HG02798 (cell line): ENCODE measurements around the gene GNB1L.

Experiments
- ATAC-seq: cut with Tn5 transposase; IDR thresholded peaks from one replicate; pipeline ENCODE4 v1.9.1; 2021; ENCODE audit warnings: mild to moderate bottlenecking; ENCODE audit not compliant: unreplicated experiment, poor library complexity

GNB1L gene, protein sequence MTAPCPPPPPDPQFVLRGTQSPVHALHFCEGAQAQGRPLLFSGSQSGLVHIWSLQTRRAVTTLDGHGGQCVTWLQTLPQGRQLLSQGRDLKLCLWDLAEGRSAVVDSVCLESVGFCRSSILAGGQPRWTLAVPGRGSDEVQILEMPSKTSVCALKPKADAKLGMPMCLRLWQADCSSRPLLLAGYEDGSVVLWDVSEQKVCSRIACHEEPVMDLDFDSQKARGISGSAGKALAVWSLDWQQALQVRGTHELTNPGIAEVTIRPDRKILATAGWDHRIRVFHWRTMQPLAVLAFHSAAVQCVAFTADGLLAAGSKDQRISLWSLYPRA

DNA sequence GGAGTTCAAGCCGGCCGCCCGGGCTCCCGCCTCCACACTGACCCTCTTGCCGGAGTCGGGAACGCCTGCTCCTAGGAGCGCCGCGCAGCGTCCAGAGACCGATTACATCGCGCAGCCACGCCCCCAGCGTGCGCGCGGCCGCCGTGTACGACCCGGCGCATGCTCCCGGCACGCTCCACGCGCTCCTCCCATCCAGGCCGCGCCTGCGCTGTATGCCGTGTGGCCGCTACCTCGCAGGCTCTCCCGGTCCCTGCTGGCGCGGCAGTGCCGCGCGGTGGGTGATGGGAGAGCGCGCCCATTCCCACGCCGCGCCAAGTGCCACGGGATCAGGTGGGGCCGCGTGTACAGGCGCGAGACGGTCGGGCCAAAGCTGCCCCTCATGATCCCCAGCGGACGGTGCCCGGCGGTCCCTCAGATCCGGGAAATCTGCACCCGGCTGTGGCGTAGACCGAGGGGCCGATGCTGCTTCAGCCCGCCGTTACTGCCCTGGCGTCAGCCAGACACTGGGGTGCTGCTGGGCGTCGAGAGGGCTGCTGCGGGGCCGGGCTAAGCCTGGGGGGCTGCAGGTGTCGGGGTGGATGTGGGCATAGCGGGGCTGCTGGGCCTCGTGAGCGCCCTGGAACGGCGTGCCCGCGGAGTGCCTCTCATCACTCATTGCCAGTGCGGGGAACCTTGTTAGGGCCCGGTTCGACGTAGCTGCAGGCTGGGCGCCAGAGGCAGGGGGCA, at the start of gene GNB1L, which contains the start of gene RTL10:
Gene GNB1L, minus strand, starts transcription at position 97 of the 726 bp plus-strand sequence. CDS start 33,519 bp downstream, outside the sequence.
Gene RTL10, minus strand, starts transcription at position 97 of the 726 bp plus-strand sequence. CDS start 2,613 bp downstream, outside the sequence.
- ATAC-seq: peak; percentile 92

DNA sequence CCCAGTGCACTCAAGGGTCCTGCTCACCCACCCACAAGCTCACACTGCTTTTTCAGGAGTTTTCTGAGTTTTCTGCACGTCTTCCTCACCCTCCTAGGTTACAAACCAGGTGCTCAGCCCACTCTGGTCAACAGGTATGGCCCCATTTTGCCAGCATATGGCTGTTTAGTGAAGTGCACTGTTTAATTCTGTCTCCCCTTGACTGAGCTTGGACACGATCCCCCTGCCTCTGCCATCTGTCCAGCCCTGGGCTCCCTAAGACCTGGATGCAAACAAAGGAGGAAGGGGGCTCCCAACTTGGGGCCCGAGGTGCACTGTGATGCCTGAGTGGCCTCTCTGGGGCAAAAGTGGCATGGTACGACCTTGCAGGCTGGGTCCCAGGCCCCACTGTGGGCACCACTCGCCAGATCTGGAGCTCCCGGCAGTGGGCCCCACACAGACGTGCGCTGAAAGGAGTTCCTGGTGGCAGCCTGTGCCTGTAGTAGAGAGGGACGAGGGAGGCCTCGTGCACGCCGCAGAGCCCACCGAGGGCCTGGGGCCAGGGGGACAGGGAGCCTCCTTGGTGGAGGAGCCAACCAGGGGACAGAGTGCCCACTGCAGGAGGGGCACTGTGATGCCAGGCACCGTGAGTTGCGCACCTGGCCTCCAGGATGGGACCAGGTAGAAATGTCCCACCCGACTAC, 49.6 kb upstream of the GNB1L start:
- no peak for ATAC-seq

DNA sequence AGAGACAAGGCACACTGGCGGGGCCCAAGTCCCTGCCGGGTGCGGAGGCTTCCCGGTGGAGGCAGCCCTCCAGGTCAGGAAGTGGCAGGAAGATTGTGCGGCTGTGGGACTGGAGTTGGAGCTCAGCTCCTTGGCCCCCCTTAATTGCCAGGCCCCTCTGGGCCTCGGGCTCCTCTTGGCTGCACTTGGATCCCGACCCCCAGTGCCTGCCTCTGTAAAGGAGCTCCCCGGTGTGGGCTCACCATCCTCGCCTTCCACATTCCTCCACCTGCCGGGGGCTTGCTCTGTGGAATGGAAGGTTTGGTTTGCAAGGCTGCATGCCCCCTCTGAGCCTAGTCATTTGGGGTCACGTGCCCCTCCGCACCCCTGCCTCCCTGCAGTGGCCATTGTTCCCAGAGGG, 48.8 kb upstream of the GNB1L start:
- no peak for ATAC-seq

DNA sequence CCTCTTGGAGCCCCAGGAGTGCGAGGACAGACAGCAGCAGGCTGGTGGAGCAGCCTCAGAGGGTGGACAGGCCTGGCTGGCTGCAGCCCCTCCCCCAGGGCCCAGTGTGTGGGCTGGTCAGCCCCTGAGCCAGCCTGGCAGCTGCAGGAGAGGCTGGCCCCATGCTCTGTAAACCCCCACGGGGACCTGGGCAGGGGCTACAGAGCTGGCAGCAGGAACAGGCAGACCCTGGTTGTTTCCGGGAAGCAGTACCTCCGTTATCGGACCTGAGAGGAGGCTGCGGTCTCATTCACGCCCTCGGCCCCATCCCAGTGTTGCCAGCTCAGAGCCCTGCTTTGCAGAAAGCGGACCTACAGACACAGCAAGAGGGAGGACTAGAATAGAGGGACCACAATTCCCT, 48.4 kb upstream of the GNB1L start:
- no peak for ATAC-seq

DNA sequence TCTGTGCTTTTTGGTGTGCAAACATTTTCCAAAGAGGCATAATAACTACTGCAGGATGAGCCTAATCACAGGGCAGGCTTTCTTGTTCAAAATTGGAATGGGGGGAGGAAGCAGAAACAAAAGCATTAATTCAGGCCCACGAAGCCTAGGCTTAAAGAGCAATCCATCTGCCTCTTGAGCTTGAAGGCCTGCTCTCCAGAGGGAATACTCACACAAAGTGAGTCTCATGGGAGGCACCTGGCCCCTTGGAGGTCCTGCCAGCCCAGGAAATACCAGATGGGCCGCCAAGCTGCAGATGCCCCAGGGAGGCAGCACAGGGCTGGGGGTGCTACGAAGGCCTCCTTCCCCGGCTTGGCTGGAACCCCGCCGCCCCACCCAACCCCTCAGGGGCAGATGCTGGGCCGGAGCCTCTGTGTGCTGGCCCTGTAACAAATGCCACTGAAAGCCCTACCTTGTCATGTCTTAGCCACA, 47.6 kb upstream of the GNB1L start:
- no peak for ATAC-seq

DNA sequence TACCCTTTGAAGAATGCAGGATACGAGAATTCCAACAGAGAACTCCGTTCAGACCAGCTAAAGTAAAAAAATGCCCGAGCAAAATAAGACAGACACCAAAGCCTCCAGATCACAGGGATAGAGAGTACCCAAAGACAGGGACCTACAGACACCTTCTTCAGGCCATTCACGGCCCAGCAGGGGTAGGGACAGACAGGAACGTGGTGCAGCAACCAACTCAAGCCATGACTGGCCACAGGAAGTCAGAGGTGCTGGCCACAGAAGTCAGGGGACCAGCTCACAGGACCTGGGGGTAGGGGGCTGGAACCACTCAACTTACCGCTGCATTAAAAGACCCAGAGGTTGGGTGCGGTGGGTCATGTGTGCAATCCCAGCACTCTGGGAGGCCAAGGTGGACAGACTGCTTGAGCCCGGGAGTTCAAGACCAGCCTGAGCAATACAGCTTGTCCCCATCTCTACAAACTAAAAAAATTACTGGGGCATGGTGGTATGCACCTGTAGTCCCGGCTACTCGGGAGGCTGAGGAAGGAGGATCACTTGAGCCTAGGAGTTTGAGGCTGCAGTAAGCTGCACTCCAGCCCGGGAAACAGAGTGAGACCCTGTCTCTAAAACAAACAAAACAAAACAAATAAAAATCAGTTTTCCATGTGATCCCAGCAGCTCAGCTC, 47.0 kb upstream of the GNB1L start:
- ATAC-seq: no peak

DNA sequence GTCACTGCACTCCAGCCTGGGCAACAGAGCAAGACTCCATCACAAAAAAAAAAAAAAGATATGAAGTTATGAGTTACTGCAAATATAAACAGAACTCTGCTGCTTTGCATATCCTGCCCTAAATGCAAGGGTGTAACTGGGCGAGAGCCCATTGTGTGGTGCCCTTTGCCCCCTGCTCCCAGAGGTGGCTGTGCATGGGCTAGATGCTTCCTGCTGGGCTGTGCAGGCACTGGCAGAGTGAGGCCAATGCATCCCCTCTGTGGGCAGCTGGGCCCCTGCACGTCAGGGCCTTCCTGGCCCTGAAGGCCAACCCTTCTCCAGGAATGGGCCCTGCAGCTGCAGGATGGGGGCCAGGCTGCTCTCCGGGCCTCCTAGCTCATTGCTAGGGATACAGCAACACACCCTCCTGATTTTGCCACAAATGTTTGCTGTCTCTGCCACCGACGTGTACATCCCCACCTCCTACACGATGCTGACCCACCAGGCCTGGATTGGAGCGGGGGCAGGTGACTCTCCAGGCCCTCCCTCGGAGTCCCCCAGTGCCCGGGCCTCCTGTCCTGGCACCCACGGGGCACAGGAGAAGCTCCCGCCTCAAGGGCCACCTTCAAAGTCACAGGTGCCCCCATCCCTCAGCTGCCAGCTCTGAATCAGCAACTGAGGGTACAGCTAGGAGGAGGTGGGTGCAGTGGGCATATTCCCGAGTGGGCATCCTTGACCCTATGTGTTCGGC, 46.2 kb upstream of the GNB1L start:
- ATAC-seq: no peak

DNA sequence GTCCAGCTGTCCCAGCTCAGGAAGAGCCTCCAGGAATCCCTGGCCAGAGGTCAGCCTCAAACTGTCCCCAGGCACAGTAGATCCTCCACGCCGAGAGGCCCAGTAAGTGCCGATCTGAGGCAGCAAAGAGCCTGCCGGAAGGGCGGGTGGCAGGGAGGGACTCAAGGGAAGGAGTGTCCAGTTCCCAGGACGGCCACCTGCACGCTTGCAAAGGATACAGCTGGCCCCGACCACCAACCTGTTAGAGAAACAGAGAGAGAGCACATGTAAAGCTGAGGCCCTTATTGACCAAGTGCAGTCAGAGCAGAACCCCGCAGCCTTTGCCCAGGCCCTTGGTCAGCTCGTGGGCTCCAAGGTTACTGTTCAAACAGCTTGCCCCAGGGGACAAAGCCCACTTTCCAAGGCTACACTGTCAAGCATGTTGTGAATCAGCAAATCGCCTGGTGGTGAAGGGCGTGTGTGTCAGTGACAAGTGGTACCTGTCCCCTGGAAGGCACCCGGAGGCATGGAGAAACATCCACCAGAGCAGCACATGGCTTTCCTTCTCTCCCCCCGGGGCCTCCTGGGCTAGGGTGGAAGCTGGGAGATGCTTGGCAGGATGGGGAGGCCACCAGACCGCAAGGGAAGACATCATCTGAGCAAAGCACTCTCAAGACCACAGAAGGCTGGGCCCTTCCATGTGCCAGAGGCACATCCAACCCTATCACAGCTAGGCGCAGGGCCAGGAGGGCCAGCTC, 44.3 kb upstream of the GNB1L start:
- ATAC-seq: no peak

DNA sequence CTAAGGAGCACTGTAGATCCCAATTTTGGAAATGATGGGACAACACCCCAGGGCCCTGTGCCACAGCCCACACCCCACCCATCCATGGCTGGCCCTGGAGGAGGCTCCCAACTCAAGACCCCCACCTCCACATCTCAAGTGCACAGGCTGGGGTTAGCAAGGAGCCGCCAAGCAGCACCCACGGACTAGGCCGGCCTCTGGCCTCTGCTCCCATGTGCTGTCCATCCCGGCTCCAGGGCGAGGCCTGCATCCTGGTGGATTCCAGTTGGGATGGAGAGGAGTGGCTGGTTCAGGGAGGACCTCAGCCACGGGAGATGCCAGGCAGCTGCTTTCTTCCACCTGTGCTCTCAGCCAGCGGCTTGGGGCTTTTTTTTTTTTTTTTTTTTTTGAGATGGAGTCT, 43.5 kb upstream of the GNB1L start:
- ATAC-seq: no peak

DNA sequence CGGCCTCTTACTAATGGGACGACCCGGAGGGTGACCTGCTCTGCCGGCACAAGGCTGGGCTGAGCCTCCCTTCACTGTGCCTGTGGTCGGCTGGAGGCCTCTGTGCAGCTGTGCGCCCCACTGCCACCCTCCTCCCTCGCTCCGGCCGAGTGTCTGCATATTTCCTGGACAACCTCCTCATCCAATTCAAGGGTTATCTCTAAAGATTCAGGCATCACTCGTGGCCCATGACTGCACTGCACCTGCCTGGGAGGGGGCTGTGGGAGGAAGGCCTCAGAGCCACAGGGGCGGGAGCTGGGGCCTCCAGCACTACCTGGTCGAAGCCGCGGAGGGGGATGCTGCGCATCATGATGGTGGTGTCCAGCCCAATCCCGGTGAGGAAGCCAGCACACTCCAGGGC, 43.1 kb upstream of the GNB1L start:
- ATAC-seq: no peak

DNA sequence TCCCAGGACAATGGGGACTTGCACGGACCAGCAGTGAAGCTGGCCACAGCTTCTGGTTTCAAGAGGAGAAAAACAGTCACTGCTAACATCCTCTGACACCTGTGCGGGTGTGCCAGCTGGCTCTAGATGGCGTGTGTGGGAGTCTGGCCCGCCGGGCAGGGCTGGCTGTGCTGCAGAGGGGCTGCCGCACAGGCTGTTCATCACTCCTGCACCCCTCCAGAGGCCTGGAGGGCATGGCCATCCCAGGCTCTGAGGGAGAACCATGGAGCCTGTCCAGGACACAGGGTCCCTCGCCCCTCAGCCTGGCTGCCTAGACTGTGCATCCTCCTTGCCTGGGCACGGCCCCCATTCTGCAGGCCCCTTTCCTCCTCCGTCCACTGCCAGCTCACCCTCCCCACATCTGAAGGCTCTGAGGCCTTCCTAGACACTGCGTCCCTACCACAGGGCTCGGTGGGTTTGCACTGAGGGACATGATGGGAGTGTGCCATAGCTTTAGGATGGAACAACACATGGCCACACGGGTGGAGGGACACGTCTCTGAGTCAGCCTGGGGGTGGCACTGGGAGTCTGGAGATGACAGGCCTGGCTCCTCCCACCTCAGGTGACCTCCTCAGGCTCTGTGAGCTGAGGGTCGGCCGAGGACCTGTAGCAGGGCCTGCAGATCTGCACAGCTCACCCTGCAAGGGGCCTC, 42.1 kb upstream of the GNB1L start:
- no peak for ATAC-seq

DNA sequence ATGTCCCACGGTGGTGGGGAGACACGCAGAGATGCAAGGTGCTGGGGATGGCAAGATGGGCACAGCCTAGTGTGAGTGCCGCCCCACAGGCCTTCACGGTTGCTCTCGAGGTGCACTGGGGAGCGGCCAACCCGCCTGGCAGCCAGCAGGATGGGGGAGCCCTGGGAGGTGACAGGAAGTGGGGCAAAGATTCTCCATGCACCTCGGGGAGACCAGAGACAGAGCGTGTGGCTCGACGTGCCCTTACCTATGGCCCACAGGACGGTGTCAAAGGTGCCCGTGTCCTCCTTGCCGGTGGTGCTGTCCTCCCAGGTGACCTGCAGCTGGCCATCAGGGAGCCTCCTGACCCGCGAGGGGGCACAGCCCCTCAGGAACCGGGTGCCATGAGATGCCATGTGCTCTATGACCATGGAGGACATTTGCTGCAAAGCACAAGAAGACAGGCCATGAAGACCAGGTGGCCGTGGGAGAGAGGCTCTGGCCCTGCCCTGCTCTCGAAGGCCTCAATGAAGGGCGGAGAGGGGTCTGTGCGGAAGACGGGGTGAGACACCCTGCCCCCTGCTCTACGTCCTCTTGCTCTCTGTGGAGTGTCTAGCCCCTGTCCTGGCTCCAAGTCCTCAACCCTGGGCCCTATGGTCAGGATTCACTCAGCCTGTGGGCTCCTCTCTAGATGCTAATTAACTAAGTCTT, 40.6 kb upstream of the GNB1L start:
- ATAC-seq: no peak

DNA sequence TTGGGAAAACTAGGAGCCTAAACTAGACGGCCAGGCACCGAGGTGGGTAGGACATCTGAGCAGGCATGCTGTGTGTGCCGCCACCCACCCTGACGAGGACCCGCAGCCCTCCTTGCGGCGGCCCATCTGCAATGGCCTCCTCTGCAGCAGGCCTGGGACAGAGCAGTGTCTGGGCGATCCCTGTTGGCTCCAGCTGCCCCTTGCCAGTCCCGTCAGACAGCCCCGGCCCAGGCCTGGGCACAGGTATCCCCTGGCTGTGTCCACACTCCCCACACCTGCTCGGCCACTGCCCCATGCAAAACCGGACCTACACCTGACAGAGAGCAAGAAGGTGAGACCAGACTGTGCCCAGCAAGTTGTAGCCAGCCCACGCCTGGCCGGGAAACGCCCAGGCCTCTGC, 38.7 kb upstream of the GNB1L start:
- no peak for ATAC-seq

DNA sequence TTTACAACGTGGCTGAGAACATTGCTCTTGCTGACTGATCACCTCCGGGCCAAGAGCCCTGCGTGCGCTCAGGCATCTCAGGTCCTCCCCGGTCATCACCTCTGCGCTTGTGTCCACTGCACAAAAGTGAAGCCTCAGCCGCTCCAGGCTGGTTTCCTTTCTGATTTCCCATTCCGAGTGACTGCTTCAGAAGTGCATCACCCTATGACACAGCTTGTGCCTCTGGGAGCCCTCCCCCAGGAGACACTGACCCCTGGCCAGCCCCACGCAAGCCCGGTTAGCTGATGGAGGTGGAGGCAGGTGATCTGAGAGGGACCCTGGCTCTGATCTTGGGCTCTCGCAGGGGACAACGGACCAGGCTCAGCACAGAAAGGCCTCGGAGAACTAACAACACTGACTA, 38.3 kb upstream of the GNB1L start:
- no peak for ATAC-seq

DNA sequence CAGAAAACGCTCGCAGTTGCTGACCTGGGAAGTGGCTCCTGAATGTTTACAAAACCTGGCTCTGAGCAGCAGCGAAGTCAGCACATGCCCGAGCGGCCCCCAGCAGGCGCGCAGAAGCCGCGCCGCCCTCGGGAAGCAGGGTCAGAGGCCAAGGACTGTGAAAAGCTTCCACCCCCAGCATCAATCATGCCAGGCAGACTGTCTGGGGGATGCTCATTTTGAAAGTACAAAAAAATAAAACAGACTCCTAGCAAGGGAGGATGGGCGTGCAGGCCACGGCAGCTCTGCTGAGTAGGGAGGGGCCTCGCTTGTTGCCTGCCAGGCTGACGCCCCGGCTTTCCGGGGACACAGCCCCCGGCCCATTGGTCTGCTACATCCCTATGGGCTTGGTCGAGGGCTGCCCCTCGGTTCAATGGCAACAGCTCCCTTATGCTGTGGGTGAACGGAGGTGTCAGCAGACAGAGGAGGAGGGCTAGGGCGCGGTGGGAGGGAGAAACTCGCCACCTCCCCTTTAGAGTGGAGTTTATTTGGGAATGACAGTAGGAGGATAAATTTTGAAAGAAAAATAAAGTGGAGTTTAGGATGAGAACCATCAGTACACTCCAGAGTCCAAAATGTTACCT, 37.7 kb upstream of the GNB1L start:
- ATAC-seq: no peak

DNA sequence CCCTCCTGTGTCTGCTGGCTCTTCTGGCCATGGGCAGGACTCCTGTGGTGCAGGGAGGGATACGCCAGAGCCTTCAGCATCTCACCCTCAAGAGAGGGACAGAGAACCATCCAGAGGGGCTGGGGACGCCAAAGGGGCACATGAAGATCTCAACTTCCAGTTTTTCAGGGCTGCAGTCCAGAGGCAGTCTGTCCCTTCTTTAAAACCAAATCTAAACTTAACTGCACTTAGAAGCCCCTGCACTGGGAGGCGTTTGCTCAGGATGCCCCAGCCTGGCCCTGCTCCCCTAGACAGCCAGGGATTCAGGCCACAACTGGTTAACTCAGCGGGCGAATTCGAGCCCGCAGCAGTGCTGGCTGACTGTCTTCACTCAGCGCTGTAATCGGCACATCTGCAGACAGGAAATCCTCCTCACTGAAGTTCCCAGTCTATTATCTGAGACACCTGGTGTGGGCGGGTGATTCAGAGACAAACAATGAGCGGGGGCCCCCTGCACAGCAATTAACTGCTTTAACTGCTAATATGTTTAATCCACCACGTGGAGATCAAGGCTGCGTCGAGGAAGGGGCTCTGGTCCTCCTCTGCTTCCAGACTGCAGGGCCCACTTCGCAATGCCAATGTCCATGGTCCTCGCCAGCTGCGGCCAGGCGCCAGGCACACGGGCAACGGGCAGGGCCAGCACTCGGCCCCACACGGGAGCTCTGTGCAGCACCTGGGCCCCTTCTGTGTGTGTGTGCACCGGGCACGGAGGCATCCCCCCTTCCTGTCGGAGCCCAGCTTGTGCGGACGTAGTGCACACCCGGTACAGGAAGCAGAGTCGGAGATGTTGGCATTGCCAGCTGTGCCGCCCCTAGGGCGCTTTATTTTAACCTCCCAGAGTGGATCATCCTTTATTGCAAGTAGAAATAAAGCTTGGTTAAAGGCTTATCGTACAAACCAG, 36.9 kb upstream of the GNB1L start:
- no peak for ATAC-seq
